Omental fat pad (tissue), 4 donors: Measurements from ENCODE around the gene SIRPD. TPM values are rescaled to one million over a fixed set of nuclear protein-coding genes. Genes with fewer than 3 reads are reported as not detected.
"Not testable (repeated sequence)": the region's sequence is repeated elsewhere in the genome, so short reads cannot be mapped to it uniquely, and the experiment has no call there.

Experiments used
- ATAC-seq: fragments of 150-250 bp; one replicate; pipeline ENCODE4 v1.9.1; 2016; ENCODE audit warnings: mild to moderate bottlenecking, moderate library complexity; ENCODE audit not compliant: low FRiP score
- DNase-seq: peaks from one replicate; pipeline ENCODE4 v3.0.0-alpha.2; 2019; ENCODE audit warnings: low spot score
- total RNA-seq, 4 donors: library from RNA; depleted of rRNA; stranded (reverse); fragments of >200 nt; gene quantifications; one replicate each; pipeline ENCODE4 v1.1.0, GENCODE V29; 2016
- TF ChIP-seq, protein P1 (sequence below), 3 donors: fragments of 450-650 bp; IDR thresholded peaks; one replicate each; pipeline ENCODE4 v1.5.1; 2016 to 2017; ENCODE audit warnings: antibody characterized with exemption in 3 of 3, mild to moderate bottlenecking in 3 of 3, moderate library complexity in 2 of 3

The SIRPD gene
- total RNA-seq, 4 donors from 2014 or later, result 0.96 to 1.1 TPM; not detected in 2

DNA sequence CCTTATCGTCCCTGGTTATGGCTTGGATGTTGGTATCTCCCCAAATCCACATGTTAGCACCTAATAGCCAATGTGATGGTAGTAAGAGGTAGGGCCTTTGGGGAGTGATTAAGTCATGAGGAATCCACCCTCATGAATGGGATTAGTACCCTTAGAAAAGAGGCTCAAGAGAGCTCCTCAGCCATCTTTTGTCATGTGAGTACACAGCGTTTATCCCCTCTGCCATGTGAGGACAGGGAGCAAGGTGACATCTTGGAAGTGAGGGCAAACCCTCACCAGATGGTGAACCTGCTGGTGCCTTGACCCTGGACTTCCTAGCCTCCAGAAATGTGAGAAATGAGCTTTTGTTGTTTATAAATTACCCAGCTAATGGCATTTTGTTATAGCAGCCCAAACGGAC lies 50.2 kb downstream of the SIRPD start:
- no peak for DNase-seq
- TF ChIP-seq, protein P1, sequence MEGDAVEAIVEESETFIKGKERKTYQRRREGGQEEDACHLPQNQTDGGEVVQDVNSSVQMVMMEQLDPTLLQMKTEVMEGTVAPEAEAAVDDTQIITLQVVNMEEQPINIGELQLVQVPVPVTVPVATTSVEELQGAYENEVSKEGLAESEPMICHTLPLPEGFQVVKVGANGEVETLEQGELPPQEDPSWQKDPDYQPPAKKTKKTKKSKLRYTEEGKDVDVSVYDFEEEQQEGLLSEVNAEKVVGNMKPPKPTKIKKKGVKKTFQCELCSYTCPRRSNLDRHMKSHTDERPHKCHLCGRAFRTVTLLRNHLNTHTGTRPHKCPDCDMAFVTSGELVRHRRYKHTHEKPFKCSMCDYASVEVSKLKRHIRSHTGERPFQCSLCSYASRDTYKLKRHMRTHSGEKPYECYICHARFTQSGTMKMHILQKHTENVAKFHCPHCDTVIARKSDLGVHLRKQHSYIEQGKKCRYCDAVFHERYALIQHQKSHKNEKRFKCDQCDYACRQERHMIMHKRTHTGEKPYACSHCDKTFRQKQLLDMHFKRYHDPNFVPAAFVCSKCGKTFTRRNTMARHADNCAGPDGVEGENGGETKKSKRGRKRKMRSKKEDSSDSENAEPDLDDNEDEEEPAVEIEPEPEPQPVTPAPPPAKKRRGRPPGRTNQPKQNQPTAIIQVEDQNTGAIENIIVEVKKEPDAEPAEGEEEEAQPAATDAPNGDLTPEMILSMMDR (IDR thresholded peaks at IDR 0.05), result no peak

DNA sequence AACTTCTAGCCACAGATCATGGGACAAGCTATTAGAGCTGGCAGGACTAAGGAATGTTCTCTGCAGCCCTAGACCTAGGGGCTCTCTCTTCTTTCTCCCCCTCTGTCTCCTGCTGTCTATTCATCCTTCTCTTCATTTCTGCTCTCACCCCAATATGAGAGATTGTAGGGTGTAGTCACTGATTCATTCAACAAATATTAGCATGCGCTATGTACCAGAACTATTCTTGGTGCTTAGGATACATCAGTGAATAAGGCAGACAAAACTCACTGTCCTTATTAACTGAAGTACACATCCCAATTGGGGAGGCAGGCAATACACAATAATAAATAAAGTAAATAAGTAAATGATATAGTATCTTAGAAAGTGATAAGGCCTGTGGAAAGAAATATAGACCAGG lies 51.6 kb downstream of the SIRPD start:
- ATAC-seq (no peak), DNase-seq (no peak)
- TF ChIP-seq, protein P1 (IDR thresholded peaks at IDR 0.05), result no peak

More for the DNA sequence above, 50.2 kb downstream of the SIRPD start:
- no peak for ATAC-seq

DNA sequence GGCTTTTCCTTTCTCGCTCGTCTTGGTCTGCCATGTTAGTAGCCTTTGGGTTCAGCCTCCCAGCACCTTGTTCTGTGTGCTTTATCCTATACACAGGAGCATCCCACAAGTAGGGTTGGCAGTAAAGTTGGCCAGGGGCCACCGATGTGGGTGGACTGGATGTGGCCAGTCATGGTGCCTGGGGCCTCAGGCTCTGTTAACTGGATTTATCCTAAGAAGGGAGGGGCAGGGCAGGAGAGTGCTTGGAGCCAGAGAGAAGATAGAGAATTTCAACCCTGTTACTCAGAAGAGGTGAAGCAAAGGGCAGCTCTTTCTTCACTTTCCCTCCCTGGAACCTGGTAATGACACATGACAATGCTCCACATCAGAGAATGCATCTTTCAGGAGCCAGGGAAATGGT lies 52.1 kb downstream of the SIRPD start:
- TF ChIP-seq, protein P1 (IDR thresholded peaks at IDR 0.05), result no peak
- ATAC-seq (no peak), DNase-seq (no peak)

DNA sequence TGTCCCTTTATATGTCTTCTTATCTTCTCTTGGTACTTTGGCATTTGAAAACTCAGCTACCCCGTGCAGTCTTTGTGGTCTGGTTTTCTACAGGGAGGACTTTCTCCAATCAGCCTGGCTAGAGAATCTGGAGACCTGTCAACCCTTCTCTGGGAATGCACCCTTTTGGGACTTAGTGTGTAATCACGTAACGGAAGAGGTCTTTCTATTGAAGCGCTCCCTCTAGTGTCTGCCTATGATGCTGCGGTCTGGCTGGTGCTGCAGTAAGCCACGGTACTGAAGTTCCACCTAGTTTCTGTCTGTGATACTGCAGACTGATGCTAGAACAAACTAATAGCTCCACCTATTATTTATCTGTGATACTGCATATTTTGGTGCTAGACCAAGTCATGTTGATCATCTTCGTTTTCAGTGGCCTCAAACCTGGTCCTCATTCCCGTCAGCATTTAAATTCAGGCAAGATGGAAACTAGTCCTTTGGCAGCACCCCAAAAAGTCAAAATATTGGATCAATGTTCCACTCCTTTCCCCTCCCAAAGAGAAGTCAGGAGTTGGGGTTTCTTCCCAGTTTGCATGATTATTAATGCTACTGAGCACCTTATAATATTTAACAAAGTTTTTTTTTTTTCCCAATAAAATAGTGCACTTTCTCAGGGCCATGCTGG lies 53.8 kb downstream of the SIRPD start:
- peak; percentile 94 for ATAC-seq
- TF ChIP-seq, protein P1 (IDR thresholded peaks at IDR 0.05), result peak in 1 of 3 donors; percentile 4
- no peak for DNase-seq

DNA sequence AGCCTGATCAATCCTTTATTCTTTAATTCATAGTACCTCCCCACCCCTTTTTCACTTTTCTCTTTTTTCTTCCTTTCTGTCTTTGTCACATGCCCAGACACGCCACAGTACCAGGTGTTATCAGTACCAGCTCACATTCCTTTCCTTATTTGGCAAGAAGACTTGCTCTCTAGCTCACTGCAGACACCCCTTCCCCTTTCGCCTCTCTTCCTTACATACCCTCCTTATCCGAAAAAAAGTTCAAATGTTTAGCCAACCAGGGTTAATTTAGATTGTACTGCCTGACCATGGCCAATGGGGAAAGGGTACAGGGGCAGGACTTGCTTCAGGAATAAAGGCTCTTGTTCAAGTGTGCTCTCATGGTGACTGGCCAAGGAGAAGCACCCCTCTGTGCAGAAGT lies 57.0 kb downstream of the SIRPD start:
- DNase-seq (no peak), ATAC-seq (no peak)
- TF ChIP-seq, protein P1 (IDR thresholded peaks at IDR 0.05), result no peak

DNA sequence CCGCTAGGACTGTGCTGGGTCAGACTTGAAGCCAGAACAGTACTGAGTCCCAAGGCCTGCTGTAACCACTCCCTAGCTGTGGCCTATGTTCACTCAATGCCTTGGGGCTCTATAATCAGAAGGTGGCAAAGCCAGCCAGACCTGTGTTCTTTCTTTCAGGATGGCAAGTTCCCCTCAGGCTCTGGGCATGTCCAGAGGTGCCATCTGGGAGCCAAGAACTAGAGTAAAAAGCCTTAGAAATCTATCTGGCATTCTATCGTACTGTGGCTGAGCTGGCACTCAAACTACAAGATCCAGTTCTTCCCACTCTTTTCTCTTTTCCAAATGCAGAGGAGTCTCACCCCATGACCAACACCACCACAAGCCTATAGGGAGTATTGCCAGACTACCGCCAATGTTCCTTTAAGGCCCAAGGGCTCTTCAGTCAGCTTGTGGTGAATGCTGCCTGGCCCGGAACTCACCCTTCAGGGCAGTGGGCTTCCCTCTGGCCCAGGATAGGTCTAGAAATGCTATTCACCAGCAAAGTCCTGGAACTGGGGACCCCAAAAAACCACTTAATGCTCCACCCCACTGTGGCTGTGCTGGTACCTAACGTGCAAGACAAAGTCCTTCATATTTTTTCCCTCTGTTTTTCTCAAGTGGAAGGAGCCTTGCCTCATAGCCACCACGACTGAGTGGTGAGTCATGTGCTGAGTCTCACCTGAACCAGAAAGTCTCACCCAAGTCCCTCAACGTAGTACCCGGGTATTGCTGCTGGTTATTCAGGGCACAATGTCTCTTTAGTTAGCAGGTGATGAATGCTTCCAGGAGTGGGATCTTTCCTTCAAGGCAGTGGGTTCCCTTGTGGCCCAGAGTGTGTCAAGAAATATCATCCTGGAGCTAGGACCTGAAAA lies 57.7 kb downstream of the SIRPD start:
- ATAC-seq, result no peak
- DNase-seq, result no peak
- TF ChIP-seq, protein P1 (IDR thresholded peaks at IDR 0.05), result no peak

DNA sequence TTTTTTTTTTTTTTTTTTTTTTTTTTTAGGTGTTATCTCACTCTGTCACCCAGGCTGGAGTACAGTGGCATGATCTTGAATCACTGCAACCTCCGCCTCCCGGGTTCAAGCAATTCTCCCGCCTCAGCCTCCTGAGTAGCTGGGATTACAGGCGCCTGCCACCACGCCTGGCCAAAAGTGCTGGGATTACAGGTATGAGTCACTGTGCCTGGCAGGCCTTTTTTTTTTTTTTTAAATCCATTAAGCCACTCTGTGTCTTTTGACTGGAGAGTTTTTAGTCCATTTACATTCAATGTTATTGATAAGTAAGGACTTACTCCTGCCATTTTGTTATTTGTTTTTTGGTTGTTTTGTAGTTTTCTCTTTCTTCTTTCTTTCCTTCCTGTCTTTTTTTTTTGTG lies 60.1 kb downstream of the SIRPD start:
- DNase-seq, ATAC-seq: not testable (repeated sequence)
